KMS-11 (cell line): ENCODE data around the gene CAMTA1.

ENCODE experiments used
- H2AFZ ChIP-seq: fragments of 200-600 bp; sonication (generic); 2 replicates; pipeline ENCODE4 v1.6.1; 2016; ENCODE audit warnings: antibody characterized with exemption, mixed run types, low read depth
- H3K27ac ChIP-seq: fragments of 200-600 bp; sonication (generic); 2 replicates; pipeline ENCODE4 v1.6.1; 2016; ENCODE audit warnings: mild to moderate bottlenecking, mixed run types
- H3K27me3 ChIP-seq: fragments of 200-600 bp; sonication (generic); 2 replicates; pipeline ENCODE4 v1.6.1; 2017; ENCODE audit warnings: mild to moderate bottlenecking, low read depth, mixed run types, moderate library complexity; ENCODE audit not compliant: insufficient read depth
- H3K36me3 ChIP-seq: fragments of 200-600 bp; sonication (generic); 2 replicates; pipeline ENCODE4 v1.6.1; 2017; ENCODE audit warnings: mild to moderate bottlenecking, mixed run types; ENCODE audit not compliant: insufficient read depth
- H3K4me1 ChIP-seq: fragments of 200-600 bp; sonication (generic); 2 replicates; pipeline ENCODE4 v1.6.1; 2016; ENCODE audit warnings: mild to moderate bottlenecking, low read depth, mixed run types; ENCODE audit not compliant: poor library complexity, severe bottlenecking
- H3K4me2 ChIP-seq: fragments of 200-600 bp; sonication (generic); 2 replicates; pipeline ENCODE4 v1.7.0; 2016; ENCODE audit warnings: mild to moderate bottlenecking, mixed run types
- H3K4me3 ChIP-seq: fragments of 200-600 bp; sonication (generic); IDR thresholded peaks from 2 replicates; pipeline ENCODE4 v1.6.1; 2017; ENCODE audit warnings: low read depth, low read length, mixed read lengths; ENCODE audit not compliant: insufficient read depth
- H3K79me2 ChIP-seq: fragments of 200-600 bp; sonication (generic); 2 replicates; pipeline ENCODE4 v1.6.1; 2016; ENCODE audit warnings: low read depth, mixed run types; ENCODE audit not compliant: insufficient read depth
- H3K9ac ChIP-seq: fragments of 200-600 bp; sonication (generic); 2 replicates; pipeline ENCODE4 v1.6.1; 2016; ENCODE audit warnings: mild to moderate bottlenecking, mixed run types
- H4K20me1 ChIP-seq: fragments of 200-600 bp; sonication (generic); 2 replicates; pipeline ENCODE4 v1.6.1; 2016; ENCODE audit warnings: mild to moderate bottlenecking, mixed run types; ENCODE audit not compliant: insufficient read depth
- TF ChIP-seq, protein P1 (sequence below): fragments of 200-600 bp; sonication (generic); conservative IDR thresholded peaks from 2 replicates; pipeline ENCODE4 v1.6.1; 2017; ENCODE audit warnings: low read depth, mild to moderate bottlenecking, antibody characterized with exemption, low read length, moderate library complexity, mixed read lengths

Gene CAMTA1

DNA sequence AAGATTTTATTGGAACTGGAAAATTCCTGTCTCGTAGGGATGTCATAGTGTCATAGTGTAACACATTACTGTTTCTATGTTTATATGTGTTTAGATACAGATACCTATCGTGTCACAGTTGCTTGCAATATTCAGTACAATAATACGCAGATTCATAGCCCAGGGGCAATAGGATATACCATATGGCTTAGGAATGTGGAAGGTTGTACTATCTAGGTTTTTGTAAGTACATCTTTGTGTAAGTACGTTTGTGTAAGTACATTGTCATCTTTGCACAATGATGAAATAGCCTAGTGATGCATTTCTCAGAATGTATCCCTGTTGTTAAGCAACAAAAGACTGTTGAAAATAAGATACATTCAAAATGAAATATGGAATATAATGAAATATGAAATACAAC, 68.9 kb downstream of the CAMTA1 start:
- Histone ChIP-seq H4K20me1 (no peaks in the 10 kb centered on the region), H3K27me3 (no peaks in the 10 kb centered on the region), H3K4me2 (no peak overlapping the region), H3K4me3 (no peak overlapping the region), H3K79me2 (no peaks in the 10 kb centered on the region), H3K9ac (no peak overlapping the region), H3K27ac (no peak overlapping the region), H3K4me1 (no peaks in the 10 kb centered on the region), H2AFZ (no peak overlapping the region), H3K36me3 (no peaks in the 10 kb centered on the region)
- TF ChIP-seq, protein P1, sequence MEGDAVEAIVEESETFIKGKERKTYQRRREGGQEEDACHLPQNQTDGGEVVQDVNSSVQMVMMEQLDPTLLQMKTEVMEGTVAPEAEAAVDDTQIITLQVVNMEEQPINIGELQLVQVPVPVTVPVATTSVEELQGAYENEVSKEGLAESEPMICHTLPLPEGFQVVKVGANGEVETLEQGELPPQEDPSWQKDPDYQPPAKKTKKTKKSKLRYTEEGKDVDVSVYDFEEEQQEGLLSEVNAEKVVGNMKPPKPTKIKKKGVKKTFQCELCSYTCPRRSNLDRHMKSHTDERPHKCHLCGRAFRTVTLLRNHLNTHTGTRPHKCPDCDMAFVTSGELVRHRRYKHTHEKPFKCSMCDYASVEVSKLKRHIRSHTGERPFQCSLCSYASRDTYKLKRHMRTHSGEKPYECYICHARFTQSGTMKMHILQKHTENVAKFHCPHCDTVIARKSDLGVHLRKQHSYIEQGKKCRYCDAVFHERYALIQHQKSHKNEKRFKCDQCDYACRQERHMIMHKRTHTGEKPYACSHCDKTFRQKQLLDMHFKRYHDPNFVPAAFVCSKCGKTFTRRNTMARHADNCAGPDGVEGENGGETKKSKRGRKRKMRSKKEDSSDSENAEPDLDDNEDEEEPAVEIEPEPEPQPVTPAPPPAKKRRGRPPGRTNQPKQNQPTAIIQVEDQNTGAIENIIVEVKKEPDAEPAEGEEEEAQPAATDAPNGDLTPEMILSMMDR: no peak

DNA sequence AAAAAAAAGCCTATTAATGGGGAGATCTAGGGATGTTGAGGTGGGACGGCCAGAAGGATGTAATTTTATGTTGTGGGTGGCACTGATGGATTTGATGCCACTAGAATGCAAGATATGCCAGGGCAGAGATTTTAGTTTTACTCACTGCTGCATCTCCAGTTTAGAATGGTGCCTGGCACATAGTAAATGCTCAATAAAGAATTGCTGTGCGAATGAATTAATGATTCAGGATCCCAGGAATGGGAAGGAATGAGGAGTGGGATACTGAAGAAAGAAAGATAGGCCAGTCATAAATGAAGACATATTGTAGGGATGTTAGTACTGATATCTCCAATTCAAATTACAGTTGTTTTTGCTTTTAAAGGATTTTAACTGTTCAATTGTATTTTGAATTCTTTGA, 72.6 kb downstream of the CAMTA1 start:
- H3K4me3 ChIP-seq: no peak overlapping the region
- no peak overlapping the region for H2AFZ ChIP-seq
- no peaks in the 10 kb centered on the region for H3K27me3 ChIP-seq
- H3K79me2 ChIP-seq: no peaks in the 10 kb centered on the region
- no peaks in the 10 kb centered on the region for H4K20me1 ChIP-seq
- H3K36me3 ChIP-seq: no peaks in the 10 kb centered on the region
- no peak overlapping the region for H3K9ac ChIP-seq
- no peaks in the 10 kb centered on the region for H3K4me1 ChIP-seq
- H3K27ac ChIP-seq: no peak overlapping the region
- TF ChIP-seq, protein P1: no peak
- no peak overlapping the region for H3K4me2 ChIP-seq

DNA sequence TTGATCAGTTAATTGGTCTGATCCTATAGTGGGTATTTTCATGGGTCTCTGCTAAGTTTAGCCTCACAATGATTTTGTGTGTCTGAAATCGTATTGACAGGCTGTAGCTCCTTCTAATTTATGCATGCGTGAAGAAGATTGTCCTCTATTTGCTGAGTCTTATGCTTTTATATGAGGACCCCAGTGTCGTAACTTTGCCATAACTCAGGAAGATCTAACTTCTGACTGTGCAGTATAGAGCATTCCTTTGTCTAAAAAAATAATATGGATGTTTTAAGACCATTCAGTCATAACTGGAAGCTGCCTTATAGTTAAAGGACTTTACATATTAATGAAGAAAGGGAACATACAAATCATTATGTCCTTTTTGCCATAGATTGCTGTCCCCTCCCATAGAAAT, 73.3 kb downstream of the CAMTA1 start:
- H3K4me1 ChIP-seq: no peaks in the 10 kb centered on the region
- no peaks in the 10 kb centered on the region for H3K27me3 ChIP-seq
- no peak overlapping the region for H3K4me2 ChIP-seq
- no peaks in the 10 kb centered on the region for H3K36me3 ChIP-seq
- no peak overlapping the region for H3K9ac ChIP-seq
- no peaks in the 10 kb centered on the region for H3K79me2 ChIP-seq
- TF ChIP-seq, protein P1: no peak
- H3K4me3 ChIP-seq: no peak overlapping the region
- no peak overlapping the region for H3K27ac ChIP-seq
- no peaks in the 10 kb centered on the region for H4K20me1 ChIP-seq
- no peak overlapping the region for H2AFZ ChIP-seq

DNA sequence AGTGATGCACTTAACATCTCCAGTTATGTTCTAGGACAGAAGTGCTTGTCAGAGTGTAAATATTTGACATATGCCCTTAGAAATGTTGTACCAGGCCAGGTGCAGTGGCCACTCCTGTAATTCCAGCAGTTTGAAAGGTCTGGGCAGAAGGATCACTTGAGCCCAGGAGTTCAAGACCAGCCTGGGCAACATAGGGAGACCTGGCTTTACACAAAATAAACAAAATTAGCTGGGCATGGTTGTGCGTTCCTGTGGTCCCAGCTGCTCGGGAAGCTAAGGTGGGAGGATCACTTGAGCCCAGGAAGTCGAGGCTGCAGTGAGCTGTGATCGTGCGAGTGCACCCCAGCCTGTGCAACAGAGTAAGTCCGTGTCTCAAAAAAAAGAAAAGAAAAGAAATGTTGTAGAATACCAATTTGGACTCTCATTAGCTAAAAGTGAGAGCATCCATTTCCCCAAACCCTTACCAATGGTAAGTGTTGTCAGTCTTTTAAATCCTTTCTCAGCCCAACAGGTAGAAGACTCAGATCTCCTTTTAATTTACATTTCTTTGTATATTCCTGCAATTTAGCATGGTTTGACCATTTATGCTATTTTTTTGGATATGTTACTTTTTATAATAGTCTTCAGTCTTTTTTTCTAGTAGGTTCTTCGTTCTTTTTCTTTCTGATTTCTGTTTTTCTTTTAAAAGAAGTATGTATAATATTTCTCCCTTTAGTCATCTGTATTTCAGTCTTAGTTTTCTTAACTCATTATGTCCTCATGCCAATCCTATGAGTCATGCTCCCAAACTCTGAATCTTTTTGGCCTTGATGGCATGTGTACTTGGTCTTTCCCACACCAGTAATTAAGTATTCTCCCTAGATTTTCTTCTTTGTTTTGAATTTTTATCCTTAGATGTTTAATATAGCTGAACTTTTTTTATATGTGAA, 74.4 kb downstream of the CAMTA1 start:
- no peaks in the 10 kb centered on the region for H3K27me3 ChIP-seq
- no peaks in the 10 kb centered on the region for H3K4me1 ChIP-seq
- H3K36me3 ChIP-seq: no peaks in the 10 kb centered on the region
- H3K9ac ChIP-seq: no peak overlapping the region
- H3K4me2 ChIP-seq: no peak overlapping the region
- H3K4me3 ChIP-seq: no peak overlapping the region
- no peak overlapping the region for H2AFZ ChIP-seq
- no peaks in the 10 kb centered on the region for H3K79me2 ChIP-seq
- H4K20me1 ChIP-seq: no peaks in the 10 kb centered on the region
- TF ChIP-seq, protein P1: no peak
- no peak overlapping the region for H3K27ac ChIP-seq
